GM12873 (cell line): Measurements from ENCODE around the gene KIF9.
A peak's percentile ranks its signal among the peaks of the same experiment; 100 is the strongest.

ENCODE experiments used
- CTCF ChIP-seq: IDR thresholded peaks from 2 replicates; pipeline ENCODE4 v1.5.1; 2012; ENCODE audit warnings: low read depth, mild to moderate bottlenecking, moderate library complexity, low read length, control low read depth; ENCODE audit not compliant: insufficient read depth; ENCODE audit errors: missing control alignments

KIF9 gene

DNA sequence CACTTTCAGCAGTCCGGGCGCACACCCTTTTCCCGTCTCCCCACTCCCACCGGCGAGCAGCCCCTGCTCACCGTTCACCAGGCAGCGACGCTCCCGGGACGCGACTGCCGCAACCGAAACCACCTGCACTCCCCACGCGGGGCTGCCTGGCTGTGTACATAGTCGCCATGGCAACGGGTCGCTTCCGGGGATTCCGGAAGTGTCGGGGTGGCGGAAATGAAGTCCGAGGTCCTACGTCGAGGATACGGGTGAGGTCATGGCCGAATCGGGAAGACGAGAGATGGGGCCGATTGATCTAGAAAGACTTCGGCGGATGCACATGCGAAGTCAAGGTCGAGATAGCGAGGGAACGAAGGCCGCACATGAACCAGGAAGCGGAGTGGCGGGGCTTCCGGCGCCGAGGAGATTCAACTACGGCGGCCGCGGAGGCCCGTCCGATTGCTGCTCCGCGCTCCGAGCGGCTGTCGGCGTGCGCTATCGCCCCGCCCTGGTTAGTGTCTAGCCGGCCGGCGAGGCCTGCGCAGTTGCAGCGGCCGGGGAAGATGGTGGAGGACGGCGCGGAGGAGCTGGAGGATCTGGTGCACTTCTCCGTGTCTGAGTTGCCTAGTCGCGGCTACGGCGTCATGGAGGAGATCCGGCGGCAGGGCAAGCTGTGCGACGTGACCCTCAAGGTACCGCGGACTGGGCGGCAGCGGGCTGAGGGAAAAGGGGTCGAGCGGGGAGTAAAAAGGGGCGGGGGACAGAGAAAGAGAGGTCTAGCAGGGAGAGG lies at the start of gene KIF9, which contains the start of gene KLHL18:
Gene KIF9 (minus strand): TSS at position 376 of the 769 bp plus-strand sequence. CDS start 5,425 bp downstream, outside the sequence.
Gene KLHL18 (plus strand): TSS at position 521 of the 769 bp plus-strand sequence. CDS start 22 bp downstream, at position 543.
- TF ChIP-seq CTCF = peak; percentile 3

GRCh38 chr3:47324278-47324865 lies 41.8 kb upstream of the KIF9 start:
- peak; percentile 77 for TF ChIP-seq CTCF

DNA sequence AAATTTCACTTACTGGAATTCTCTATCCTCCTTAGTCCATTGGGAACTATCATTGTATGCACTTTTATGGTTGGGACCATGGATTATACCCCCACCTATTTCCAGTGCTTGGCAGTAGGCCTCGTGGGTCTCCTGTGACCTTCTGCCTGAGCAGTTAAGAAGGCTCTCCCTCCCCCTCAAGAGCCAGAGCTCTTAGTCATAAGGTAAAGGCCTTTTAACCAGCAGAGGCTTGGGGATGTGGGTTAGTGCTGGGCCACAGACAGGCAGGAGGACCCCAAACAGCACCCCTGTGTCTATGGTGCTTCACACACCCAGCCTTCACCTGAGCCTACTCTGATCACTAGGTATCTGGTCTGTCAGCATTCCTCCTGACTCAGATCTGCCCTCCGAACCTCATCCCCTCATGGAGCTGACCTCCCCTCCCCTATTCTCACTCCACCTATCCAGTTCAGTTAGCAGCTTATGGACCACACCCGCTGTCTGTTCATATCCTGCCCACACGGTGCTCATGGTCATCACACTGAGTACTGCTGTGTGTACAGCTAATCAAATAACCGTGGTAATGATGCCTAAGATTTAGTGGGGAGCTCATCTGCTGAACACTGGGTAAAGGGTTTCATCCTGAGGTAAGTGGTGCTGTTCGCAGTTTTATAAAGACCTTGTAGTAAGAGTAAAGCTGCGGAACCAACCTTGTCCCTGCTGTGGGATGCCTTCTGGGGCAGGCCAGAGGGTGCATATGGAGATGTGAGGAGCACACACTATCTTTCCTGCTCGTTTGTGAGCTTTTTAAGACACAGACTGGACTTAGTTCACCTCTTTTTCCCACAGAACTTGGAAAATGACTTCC lies 41.1 kb upstream of the KIF9 start:
- no peak for TF ChIP-seq CTCF

- no peak for TF ChIP-seq CTCF
Observed at GRCh38 chr3:47319956-47320355, 37.4 kb upstream of the KIF9 start.

DNA sequence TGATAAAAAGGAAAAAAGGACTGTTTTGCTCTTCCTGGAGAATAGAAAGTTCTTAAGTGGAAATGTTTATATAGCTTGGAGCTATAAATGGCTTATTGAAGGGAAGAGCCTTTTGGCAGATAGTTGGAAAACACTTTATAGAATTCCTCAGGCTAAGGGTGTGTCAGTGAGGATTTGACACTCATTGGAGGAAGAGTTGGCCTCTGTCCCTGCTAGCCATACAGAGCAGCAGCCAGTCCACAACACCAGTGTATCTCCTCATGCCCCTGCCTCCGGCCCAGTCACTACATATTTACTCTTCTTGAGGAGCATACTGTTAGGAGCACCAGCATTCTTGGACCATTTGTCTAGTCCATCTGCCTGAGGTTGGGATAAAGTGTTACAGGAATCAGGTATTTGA lies 36.3 kb upstream of the KIF9 start:
- TF ChIP-seq CTCF = no peak

GRCh38 chr3:47315069-47315647 lies 32.6 kb upstream of the KIF9 start:
- TF ChIP-seq CTCF = no peak

DNA sequence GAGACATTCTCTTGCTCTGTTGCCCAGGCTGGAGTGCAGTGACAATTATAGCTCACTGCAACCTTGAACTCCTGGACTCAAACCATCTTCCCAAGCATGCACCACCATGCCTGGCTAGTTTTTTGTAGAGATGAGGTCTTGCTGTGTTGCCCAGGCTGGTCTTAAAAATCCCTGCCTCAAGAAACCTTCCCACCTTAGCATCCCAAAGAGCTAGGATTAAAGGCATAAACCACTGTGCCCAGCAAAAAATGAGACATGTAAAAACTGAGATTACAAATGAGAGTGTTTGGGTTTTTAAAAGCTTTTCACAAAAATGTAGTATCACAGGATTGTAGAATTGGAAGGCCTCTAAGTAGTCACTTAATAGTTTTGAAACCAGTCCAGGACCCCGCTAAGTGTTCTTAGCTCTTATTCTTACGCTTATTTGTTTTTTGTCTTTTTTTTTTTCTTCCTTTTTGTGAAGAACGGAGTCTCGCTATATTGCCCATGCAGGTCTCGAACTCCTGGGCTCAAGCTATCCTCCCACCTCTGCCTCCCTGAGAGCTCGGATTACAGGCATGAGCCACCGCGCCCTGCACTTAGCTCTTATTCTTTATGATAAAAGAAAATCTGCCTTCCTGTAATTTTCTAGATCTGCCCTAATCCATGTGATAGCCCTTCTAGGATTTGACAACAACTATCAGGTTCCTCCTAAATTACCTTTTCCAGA lies 31.6 kb upstream of the KIF9 start:
- no peak for TF ChIP-seq CTCF
